GM12878 (cell line): ENCODE data around the gene FAS. TPM values are rescaled to one million over a fixed set of nuclear protein-coding genes. Genes with fewer than 3 reads are reported as not detected.
A peak's percentile ranks its signal among the peaks of the same experiment; 100 is the strongest.

Experiments used
- CEBPZ ChIP-seq: fragments of 150-350 bp; IDR thresholded peaks from 2 replicates; pipeline ENCODE4 v1.6.1; 2016; ENCODE audit warnings: low read depth, low read length
- E2F4 ChIP-seq: IDR thresholded peaks from 2 replicates; pipeline ENCODE4 v1.6.1; 2012; ENCODE audit warnings: low read depth, low read length, improper control_type of control experiment
- LARP7 ChIP-seq: fragments of 450-650 bp; IDR thresholded peaks from 2 replicates; pipeline ENCODE4 v1.6.1; 2017; ENCODE audit warnings: mild to moderate bottlenecking
- MXI1 ChIP-seq: fragments of 150-350 bp; IDR thresholded peaks from 2 replicates; pipeline ENCODE4 v1.6.1; 2011; ENCODE audit warnings: low read depth, mild to moderate bottlenecking, inconsistent platforms, low read length, improper control_type of control experiment
- NFYB ChIP-seq: IDR thresholded peaks from 2 replicates; pipeline ENCODE4 v1.6.1; 2011; ENCODE audit warnings: low read depth, mild to moderate bottlenecking, low read length, improper control_type of control experiment, moderate library complexity; ENCODE audit not compliant: insufficient read depth
- SMAD5 ChIP-seq: IDR thresholded peaks from 2 replicates; pipeline ENCODE4 v1.6.1; 2016; ENCODE audit warnings: antibody characterized with exemption, low read depth
- ZNF274 ChIP-seq: IDR thresholded peaks from one replicate; pipeline ENCODE4 v1.8.0; 2011; ENCODE audit not compliant: insufficient read length, insufficient read depth
- polyA plus RNA-seq, 11 experiments: library from polyadenylated mRNA; depleted of rRNA in 4 of 11; unstranded in 6 of 11; stranded (reverse) in 5 of 11; fragments of >200 nt; fragmentation: Nextera tagmentation in 4 of 11; fragmentation: Illumina TruSeq in 1 of 11; extraction: Ambion mirVana in 4 of 11; extraction: Trizol in 1 of 11; gene quantifications; 1 replicate in 1 of 11; 2 replicates in 10 of 11; pipeline versions ENCODE4 v1.2.1 to v1.2.3, GENCODE V29; 2011 to 2016; ENCODE audit warnings: inconsistent platforms in 2 of 11, missing spikeins in 2 of 11, low read depth in 1 of 11
- total RNA-seq, 4 experiments: library from RNA; depleted of rRNA in 3 of 4; stranded (reverse); fragments of >200 nt in 3 of 4; fragmentation: Illumina TruSeq in 1 of 4; extraction: Trizol in 1 of 4; gene quantifications; 2 replicates each; pipeline versions ENCODE4 v1.2.1 to v1.2.3, GENCODE V29; 2013 to 2021
- TF ChIP-seq, protein P1 (sequence below): fragments of 450-650 bp; IDR thresholded peaks from 2 replicates; pipeline ENCODE4 v1.6.1; 2016; ENCODE audit warnings: mild to moderate bottlenecking
- TF ChIP-seq, protein P2 (sequence below): fragments of 450-650 bp; IDR thresholded peaks from 2 replicates; pipeline ENCODE4 v1.6.1; 2018; ENCODE audit warnings: mild to moderate bottlenecking, low read depth, moderate library complexity; ENCODE audit not compliant: partially characterized antibody

FAS gene
- total and polyA plus RNA-seq, 10 of the 15 experiments (the other 5 are each of a cell fraction or from before 2014, with no cell fraction given), result 50.1 to 147 (median 69.9) TPM

GRCh38 chr10:88992921-88993524 lies 2.4 kb downstream of the FAS start (continued):
- no peak for TF ChIP-seq E2F4
- TF ChIP-seq MXI1, result no peak; the same call in 1 of the 2 replicates
- no peak for TF ChIP-seq ZNF274
- TF ChIP-seq, protein P1, sequence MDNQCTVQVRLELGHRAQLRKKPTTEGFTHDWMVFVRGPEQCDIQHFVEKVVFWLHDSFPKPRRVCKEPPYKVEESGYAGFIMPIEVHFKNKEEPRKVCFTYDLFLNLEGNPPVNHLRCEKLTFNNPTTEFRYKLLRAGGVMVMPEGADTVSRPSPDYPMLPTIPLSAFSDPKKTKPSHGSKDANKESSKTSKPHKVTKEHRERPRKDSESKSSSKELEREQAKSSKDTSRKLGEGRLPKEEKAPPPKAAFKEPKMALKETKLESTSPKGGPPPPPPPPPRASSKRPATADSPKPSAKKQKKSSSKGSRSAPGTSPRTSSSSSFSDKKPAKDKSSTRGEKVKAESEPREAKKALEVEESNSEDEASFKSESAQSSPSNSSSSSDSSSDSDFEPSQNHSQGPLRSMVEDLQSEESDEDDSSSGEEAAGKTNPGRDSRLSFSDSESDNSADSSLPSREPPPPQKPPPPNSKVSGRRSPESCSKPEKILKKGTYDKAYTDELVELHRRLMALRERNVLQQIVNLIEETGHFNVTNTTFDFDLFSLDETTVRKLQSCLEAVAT, result peak; percentile 71; the same call in 1 of the 2 replicates
- TF ChIP-seq, protein P2, sequence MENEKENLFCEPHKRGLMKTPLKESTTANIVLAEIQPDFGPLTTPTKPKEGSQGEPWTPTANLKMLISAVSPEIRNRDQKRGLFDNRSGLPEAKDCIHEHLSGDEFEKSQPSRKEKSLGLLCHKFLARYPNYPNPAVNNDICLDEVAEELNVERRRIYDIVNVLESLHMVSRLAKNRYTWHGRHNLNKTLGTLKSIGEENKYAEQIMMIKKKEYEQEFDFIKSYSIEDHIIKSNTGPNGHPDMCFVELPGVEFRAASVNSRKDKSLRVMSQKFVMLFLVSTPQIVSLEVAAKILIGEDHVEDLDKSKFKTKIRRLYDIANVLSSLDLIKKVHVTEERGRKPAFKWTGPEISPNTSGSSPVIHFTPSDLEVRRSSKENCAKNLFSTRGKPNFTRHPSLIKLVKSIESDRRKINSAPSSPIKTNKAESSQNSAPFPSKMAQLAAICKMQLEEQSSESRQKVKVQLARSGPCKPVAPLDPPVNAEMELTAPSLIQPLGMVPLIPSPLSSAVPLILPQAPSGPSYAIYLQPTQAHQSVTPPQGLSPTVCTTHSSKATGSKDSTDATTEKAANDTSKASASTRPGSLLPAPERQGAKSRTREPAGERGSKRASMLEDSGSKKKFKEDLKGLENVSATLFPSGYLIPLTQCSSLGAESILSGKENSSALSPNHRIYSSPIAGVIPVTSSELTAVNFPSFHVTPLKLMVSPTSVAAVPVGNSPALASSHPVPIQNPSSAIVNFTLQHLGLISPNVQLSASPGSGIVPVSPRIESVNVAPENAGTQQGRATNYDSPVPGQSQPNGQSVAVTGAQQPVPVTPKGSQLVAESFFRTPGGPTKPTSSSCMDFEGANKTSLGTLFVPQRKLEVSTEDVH, result no peak
- TF ChIP-seq NFYB, result peak; percentile 56; the same call in 1 of the 2 replicates
- no peak for TF ChIP-seq CEBPZ
- no peak for TF ChIP-seq LARP7
- TF ChIP-seq SMAD5, result no peak
